Adrenal gland (tissue), 5 donors: ENCODE measurements around the gene VPS35L.

Experiments used
- POLR2A ChIP-seq, 2 donors: fragments of 450-650 bp; IDR thresholded peaks; one replicate each; pipeline ENCODE4 v1.6.1; 2017; ENCODE audit warnings: antibody characterized with exemption in 2 of 2, mild to moderate bottlenecking in 2 of 2, moderate library complexity in 1 of 2
- TF ChIP-seq, protein P1 (sequence below), 6 experiments: fragments of 450-650 bp in 4 of 6; fragments of 200-600 bp in 2 of 6; sonication (generic) in 1 of 6; IDR thresholded peaks; 1 replicate in 5 of 6; 2 replicates in 1 of 6; pipeline versions ENCODE4 v1.5.1 to v1.8.0; 2016 to 2021; ENCODE audit warnings: antibody characterized with exemption in 6 of 6, mild to moderate bottlenecking in 2 of 6, moderate library complexity in 1 of 6
- donor health status: DM: no; HTN: no; CAD: no.

DNA sequence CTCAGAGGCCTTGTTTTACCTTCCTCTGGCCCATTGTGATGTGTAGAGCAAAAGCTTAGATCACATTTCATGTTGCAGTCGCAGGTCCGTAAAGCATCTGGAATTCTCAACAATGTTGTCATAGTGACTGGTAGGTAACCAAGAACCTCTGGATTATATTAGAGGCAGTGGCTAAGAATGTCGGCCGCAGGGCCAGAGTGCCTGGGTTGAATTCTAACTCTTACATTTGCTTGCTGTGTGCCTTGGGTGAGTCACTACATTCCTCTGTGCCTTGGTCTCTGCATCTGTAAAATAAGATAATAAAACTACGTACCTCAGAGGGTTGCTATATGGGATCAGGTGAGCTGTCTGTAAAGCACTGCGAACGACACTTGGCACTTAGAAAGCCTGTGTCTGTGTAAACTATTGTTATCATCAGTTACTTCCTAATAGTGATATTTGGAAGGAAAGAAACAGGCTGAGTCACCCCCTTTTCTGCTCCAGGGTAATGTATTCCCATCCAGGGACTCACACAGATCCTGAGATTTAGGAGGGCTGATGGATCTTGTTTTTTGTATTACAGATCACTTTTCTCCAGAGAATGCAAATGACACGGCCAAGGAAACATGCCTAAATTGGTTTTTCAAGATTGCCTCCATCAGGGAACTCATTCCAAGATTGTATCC lies 52.2 kb downstream of the VPS35L start:
- no peak for TF ChIP-seq POLR2A (IDR thresholded peaks at IDR 0.05)
- TF ChIP-seq, protein P1, sequence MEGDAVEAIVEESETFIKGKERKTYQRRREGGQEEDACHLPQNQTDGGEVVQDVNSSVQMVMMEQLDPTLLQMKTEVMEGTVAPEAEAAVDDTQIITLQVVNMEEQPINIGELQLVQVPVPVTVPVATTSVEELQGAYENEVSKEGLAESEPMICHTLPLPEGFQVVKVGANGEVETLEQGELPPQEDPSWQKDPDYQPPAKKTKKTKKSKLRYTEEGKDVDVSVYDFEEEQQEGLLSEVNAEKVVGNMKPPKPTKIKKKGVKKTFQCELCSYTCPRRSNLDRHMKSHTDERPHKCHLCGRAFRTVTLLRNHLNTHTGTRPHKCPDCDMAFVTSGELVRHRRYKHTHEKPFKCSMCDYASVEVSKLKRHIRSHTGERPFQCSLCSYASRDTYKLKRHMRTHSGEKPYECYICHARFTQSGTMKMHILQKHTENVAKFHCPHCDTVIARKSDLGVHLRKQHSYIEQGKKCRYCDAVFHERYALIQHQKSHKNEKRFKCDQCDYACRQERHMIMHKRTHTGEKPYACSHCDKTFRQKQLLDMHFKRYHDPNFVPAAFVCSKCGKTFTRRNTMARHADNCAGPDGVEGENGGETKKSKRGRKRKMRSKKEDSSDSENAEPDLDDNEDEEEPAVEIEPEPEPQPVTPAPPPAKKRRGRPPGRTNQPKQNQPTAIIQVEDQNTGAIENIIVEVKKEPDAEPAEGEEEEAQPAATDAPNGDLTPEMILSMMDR (IDR thresholded peaks at IDR 0.05), result no peak
